WTC11 (cell line): ENCODE measurements around the gene DPYSL4. TPM values are rescaled to one million over a fixed set of nuclear protein-coding genes. Genes with fewer than 3 reads are reported as not detected.

Experiments used
- ATAC-seq: fragments of 200-7000 bp; cut with Tn5 transposase; 2 replicates; pipeline ENCODE4 v1.10.0; 2021; ENCODE audit warnings: mild to moderate bottlenecking, moderate library complexity
- CTCF ChIA-PET: fragments of 300-600 bp; sonication (Branson Sonifier 250); formaldehyde crosslinking; loops from one replicate; lab custom pipeline; 2021; ENCODE audit warnings: antibody characterized with exemption; lab: Charles Lee
- POLR2A ChIA-PET: fragments of 350-600 bp; sonication (Branson Sonifier 250); formaldehyde crosslinking; loops from one replicate; lab custom pipeline; 2021; ENCODE audit warnings: antibody characterized with exemption; lab: Charles Lee
- DNase-seq: peaks from one replicate; pipeline ENCODE4 v3.0.0; 2021; ENCODE audit warnings: low spot score
- H3K27ac Mint-ChIP-seq: 2 replicates; pipeline ENCODE4 v1.8.0; 2021; ENCODE audit warnings: mixed read lengths
- H3K27me3 Mint-ChIP-seq: 2 replicates; pipeline ENCODE4 v1.8.0; 2021; ENCODE audit warnings: low read depth, mild to moderate bottlenecking, moderate library complexity, mixed read lengths
- H3K36me3 Mint-ChIP-seq: 2 replicates; pipeline ENCODE4 v1.8.0; 2021; ENCODE audit warnings: mixed read lengths
- H3K4me1 Mint-ChIP-seq: 2 replicates; pipeline ENCODE4 v1.8.0; 2022; ENCODE audit warnings: mixed read lengths
- H3K4me3 Mint-ChIP-seq: 2 replicates; pipeline ENCODE4 v1.8.0; 2021; ENCODE audit warnings: mild to moderate bottlenecking, moderate library complexity, mixed read lengths
- H3K9me3 Mint-ChIP-seq: 2 replicates; pipeline ENCODE4 v1.8.0; 2021; ENCODE audit warnings: mixed read lengths
- AR ChIP-seq: fragments of 250-450 bp; sonication (Bioruptor Pico); IDR thresholded peaks from 2 replicates; pipeline ENCODE4 v1.9.0; 2021; ENCODE audit warnings: mild to moderate bottlenecking
- ARID4B ChIP-seq: sonication (generic); formaldehyde crosslinking; IDR thresholded peaks from 2 replicates; pipeline ENCODE4 v1.8.0; 2023; ENCODE audit warnings: missing genetic modification reagents, mild to moderate bottlenecking, borderline replicate concordance
- ATF1 ChIP-seq: sonication (generic); formaldehyde crosslinking; IDR thresholded peaks from 2 replicates; pipeline ENCODE4 v1.8.1; 2023; ENCODE audit warnings: mild to moderate bottlenecking, moderate library complexity, missing genetic modification reagents
- ATF3 ChIP-seq: sonication (generic); formaldehyde crosslinking; conservative IDR thresholded peaks from 2 replicates; pipeline ENCODE4 v1.8.1; 2022; ENCODE audit warnings: mild to moderate bottlenecking, missing genetic modification reagents
- CREM ChIP-seq: sonication (generic); formaldehyde crosslinking; IDR thresholded peaks from 2 replicates; pipeline ENCODE4 v1.8.1; 2022; ENCODE audit warnings: mild to moderate bottlenecking, missing genetic modification reagents, moderate library complexity
- E2F1 ChIP-seq: sonication (generic); formaldehyde crosslinking; IDR thresholded peaks from 2 replicates; pipeline ENCODE4 v1.8.0; 2022; ENCODE audit warnings: mild to moderate bottlenecking, missing genetic modification reagents
- E2F4 ChIP-seq: sonication (generic); formaldehyde crosslinking; IDR thresholded peaks from 2 replicates; pipeline ENCODE4 v1.8.1; 2022; ENCODE audit warnings: low read depth, mild to moderate bottlenecking, moderate library complexity, missing genetic modification reagents, borderline replicate concordance
- ELF4 ChIP-seq: sonication (generic); formaldehyde crosslinking; IDR thresholded peaks from 2 replicates; pipeline ENCODE4 v1.8.1; 2022; ENCODE audit warnings: low read depth, mild to moderate bottlenecking, moderate library complexity, missing genetic modification reagents
- ERG ChIP-seq: fragments of 250-450 bp; sonication (Bioruptor Pico); IDR thresholded peaks from 2 replicates; pipeline ENCODE4 v1.8.0; 2021; ENCODE audit warnings: mild to moderate bottlenecking
- ETV6 ChIP-seq: sonication (generic); formaldehyde crosslinking; IDR thresholded peaks from 2 replicates; pipeline ENCODE4 v1.8.1; 2022; ENCODE audit warnings: mild to moderate bottlenecking, missing genetic modification reagents
- JUN ChIP-seq: sonication (generic); formaldehyde crosslinking; IDR thresholded peaks from 2 replicates; pipeline ENCODE4 v1.8.0; 2023; ENCODE audit warnings: mild to moderate bottlenecking, missing genetic modification reagents
- NFATC4 ChIP-seq: fragments of 250-450 bp; sonication (Bioruptor Pico); IDR thresholded peaks from 2 replicates; pipeline ENCODE4 v1.9.0; 2021; ENCODE audit warnings: mild to moderate bottlenecking
- NR1H2 ChIP-seq: sonication (generic); formaldehyde crosslinking; IDR thresholded peaks from 2 replicates; pipeline ENCODE4 v1.9.0; 2021; ENCODE audit warnings: mild to moderate bottlenecking, moderate library complexity, missing genetic modification reagents
- PRRX2 ChIP-seq: fragments of 250-450 bp; sonication (Bioruptor Pico); IDR thresholded peaks from 2 replicates; pipeline ENCODE4 v1.8.0; 2021; ENCODE audit warnings: mild to moderate bottlenecking
- RELA ChIP-seq: sonication (generic); formaldehyde crosslinking; IDR thresholded peaks from 2 replicates; pipeline ENCODE4 v1.8.1; 2022; ENCODE audit warnings: missing genetic modification reagents, mild to moderate bottlenecking, borderline replicate concordance
- SMAD3 ChIP-seq: sonication (generic); formaldehyde crosslinking; IDR thresholded peaks from 2 replicates; pipeline ENCODE4 v1.8.0; 2022; ENCODE audit warnings: missing genetic modification reagents, mild to moderate bottlenecking, borderline replicate concordance
- TEAD1 ChIP-seq: sonication (generic); formaldehyde crosslinking; IDR thresholded peaks from 2 replicates; pipeline ENCODE4 v1.8.0; 2022; ENCODE audit warnings: mild to moderate bottlenecking, missing genetic modification reagents
- TP53 ChIP-seq: sonication (generic); formaldehyde crosslinking; IDR thresholded peaks from 2 replicates; pipeline ENCODE4 v1.8.1; 2023; ENCODE audit warnings: mild to moderate bottlenecking, missing genetic modification reagents
- ZBTB21 ChIP-seq: sonication (generic); formaldehyde crosslinking; IDR thresholded peaks from 2 replicates; pipeline ENCODE4 v1.8.1; 2023; ENCODE audit warnings: mild to moderate bottlenecking, missing genetic modification reagents, borderline replicate concordance
- ZNF423 ChIP-seq: fragments of 250-450 bp; sonication (Bioruptor Pico); IDR thresholded peaks from 2 replicates; pipeline ENCODE4 v2.1.2; 2022; ENCODE audit warnings: mild to moderate bottlenecking, moderate library complexity
- total RNA-seq: library from RNA; stranded (reverse); gene quantifications from 3 replicates; pipeline ENCODE4 v1.2.3, GENCODE V29; 2021

DPYSL4 gene
- total RNA-seq, 1 experiment from 2014 or later: 17.0 TPM

GRCh38 chr10:132170561-132171361, 16.0 kb upstream of the DPYSL4 start:
- H3K9me3 Mint-ChIP-seq: peaks cover 5% of the 10 kb centered on the region
- TF ChIP-seq CREM: no peak
- no peak for TF ChIP-seq TEAD1
- TF ChIP-seq ZNF423 (CRISPR knock-in tag): no peak
- TF ChIP-seq JUN (CRISPR knock-in tag): no peak
- TF ChIP-seq E2F1 (CRISPR knock-in tag): no peak
- TF ChIP-seq TP53: no peak
- TF ChIP-seq SMAD3 (CRISPR knock-in tag): no peak
- no peak for TF ChIP-seq PRRX2 (CRISPR knock-in tag)
- no peak for TF ChIP-seq ELF4 (CRISPR knock-in tag)
- no peak for TF ChIP-seq ERG
- TF ChIP-seq E2F4 (CRISPR knock-in tag): no peak
- no peak for TF ChIP-seq ZBTB21 (CRISPR knock-in tag)
- TF ChIP-seq RELA (CRISPR knock-in tag): no peak
- TF ChIP-seq NR1H2 (CRISPR knock-in tag): no peak
- no peak for TF ChIP-seq ETV6 (CRISPR knock-in tag)
- no peak for TF ChIP-seq ATF3
- TF ChIP-seq ATF1 (CRISPR knock-in tag): no peak
- no peak for TF ChIP-seq NFATC4
- H3K27me3 Mint-ChIP-seq: peaks cover 9% of the 10 kb centered on the region
- DNase-seq: no peak
- no peak overlapping the region for H3K27ac Mint-ChIP-seq
- no peak for ATAC-seq
- no peak overlapping the region for H3K4me3 Mint-ChIP-seq
- H3K4me1 Mint-ChIP-seq: peaks cover 7% of the 10 kb centered on the region
- peaks cover 5% of the 10 kb centered on the region for H3K36me3 Mint-ChIP-seq
- CTCF ChIA-PET: interaction anchor here (0.7 to 1.3 kb wide), 3 partner anchors 17 to 190 kb away, joined by 3 to 4 read pairs (median 3); no protein-coding TSS in a partner anchor
- POLR2A ChIA-PET: no interaction called here

- Mint-ChIP-seq H3K9me3 (peaks cover 5% of the 10 kb centered on the region), H3K4me1 (peaks cover 19% of the 10 kb centered on the region), H3K27me3 (peaks cover 20% of the 10 kb centered on the region), H3K27ac (no peak overlapping the region), H3K4me3 (no peak overlapping the region), H3K36me3 (peaks cover 5% of the 10 kb centered on the region)
- CTCF ChIA-PET: no interaction called here
- ATAC-seq: no peak
- no peak for DNase-seq
- POLR2A ChIA-PET: no interaction called here
- no peak for TF ChIP-seq AR (CRISPR knock-in tag)
- TF ChIP-seq ARID4B: no peak
Observed at GRCh38 chr10:132172091-132173066, 14.4 kb upstream of the DPYSL4 start.
